RWPE2 (cell line): ENCODE data around the gene RABL3.

Experiments used
- ATAC-seq: fragments of 200-7000 bp; cut with Tn5 transposase; 3 replicates; pipeline ENCODE4 v1.9.1; 2021; ENCODE audit warnings: low read depth
- DNase-seq: peaks from one replicate; pipeline ENCODE4 v3.0.0-alpha.2; 2020; ENCODE audit warnings: low spot score
- H3K27ac ChIP-seq: fragments of 450-650 bp; 2 replicates; pipeline ENCODE4 v1.5.1; 2017; ENCODE audit warnings: mild to moderate bottlenecking; ENCODE audit not compliant: poor library complexity, severe bottlenecking
- H3K27me3 ChIP-seq: fragments of 250-450 bp; sonication (Bioruptor Pico); 2 replicates; pipeline ENCODE4 v1.5.1; 2021; ENCODE audit warnings: mild to moderate bottlenecking, moderate library complexity; ENCODE audit not compliant: insufficient read depth, poor library complexity, severe bottlenecking
- H3K36me3 ChIP-seq: fragments of 250-450 bp; sonication (Bioruptor Pico); 2 replicates; pipeline ENCODE4 v1.5.1; 2020; ENCODE audit warnings: low read depth, mild to moderate bottlenecking, moderate library complexity
- H3K4me1 ChIP-seq: fragments of 250-450 bp; sonication (Bioruptor Pico); 2 replicates; pipeline ENCODE4 v1.5.1; 2021; ENCODE audit warnings: mild to moderate bottlenecking, moderate library complexity; ENCODE audit not compliant: insufficient read depth, poor library complexity, severe bottlenecking
- H3K4me3 ChIP-seq: fragments of 250-450 bp; sonication (Bioruptor Pico); 2 replicates; pipeline ENCODE4 v1.5.1; 2021; ENCODE audit warnings: mild to moderate bottlenecking, moderate library complexity; ENCODE audit not compliant: severe bottlenecking
- H3K9me3 ChIP-seq: fragments of 250-450 bp; sonication (Bioruptor Pico); 2 replicates; pipeline ENCODE4 v1.5.1; 2021; ENCODE audit warnings: mild to moderate bottlenecking, moderate library complexity; ENCODE audit not compliant: severe bottlenecking
- TF ChIP-seq, protein P1 (sequence below): fragments of 450-650 bp; IDR thresholded peaks from one replicate; pipeline ENCODE4 v1.5.1; 2017; ENCODE audit warnings: mild to moderate bottlenecking, moderate library complexity; ENCODE audit not compliant: poor library complexity, severe bottlenecking

RABL3 gene

DNA sequence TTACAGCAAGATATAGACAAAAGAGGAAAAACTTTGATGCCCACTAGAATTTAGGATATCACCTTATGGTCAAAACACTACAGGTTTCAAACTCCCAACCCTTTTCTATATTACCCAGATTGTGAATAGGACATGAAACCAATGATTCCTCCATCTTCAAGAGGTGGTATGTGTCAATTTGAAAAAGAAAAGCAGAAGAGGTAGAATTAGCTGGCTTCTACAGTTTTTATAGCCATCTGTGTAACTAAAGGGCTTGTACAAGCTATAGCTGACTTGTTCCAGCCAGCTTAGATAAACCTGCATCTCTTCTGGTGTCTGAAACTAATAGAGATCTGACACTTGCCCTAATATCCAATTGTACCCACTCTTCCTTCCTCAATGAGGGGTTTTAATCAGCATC lies 35.4 kb downstream of the RABL3 start:
- DNase-seq (no peak), ATAC-seq (no peak)
- Histone ChIP-seq H3K9me3 (no peaks in the 10 kb centered on the region), H3K4me1 (no peaks in the 10 kb centered on the region), H3K27me3 (no peaks in the 10 kb centered on the region), H3K36me3 (peaks cover 11% of the 10 kb centered on the region; the same call in 1 of the 2 replicates), H3K27ac (no peak overlapping the region), H3K4me3 (no peak overlapping the region)
- TF ChIP-seq, protein P1, sequence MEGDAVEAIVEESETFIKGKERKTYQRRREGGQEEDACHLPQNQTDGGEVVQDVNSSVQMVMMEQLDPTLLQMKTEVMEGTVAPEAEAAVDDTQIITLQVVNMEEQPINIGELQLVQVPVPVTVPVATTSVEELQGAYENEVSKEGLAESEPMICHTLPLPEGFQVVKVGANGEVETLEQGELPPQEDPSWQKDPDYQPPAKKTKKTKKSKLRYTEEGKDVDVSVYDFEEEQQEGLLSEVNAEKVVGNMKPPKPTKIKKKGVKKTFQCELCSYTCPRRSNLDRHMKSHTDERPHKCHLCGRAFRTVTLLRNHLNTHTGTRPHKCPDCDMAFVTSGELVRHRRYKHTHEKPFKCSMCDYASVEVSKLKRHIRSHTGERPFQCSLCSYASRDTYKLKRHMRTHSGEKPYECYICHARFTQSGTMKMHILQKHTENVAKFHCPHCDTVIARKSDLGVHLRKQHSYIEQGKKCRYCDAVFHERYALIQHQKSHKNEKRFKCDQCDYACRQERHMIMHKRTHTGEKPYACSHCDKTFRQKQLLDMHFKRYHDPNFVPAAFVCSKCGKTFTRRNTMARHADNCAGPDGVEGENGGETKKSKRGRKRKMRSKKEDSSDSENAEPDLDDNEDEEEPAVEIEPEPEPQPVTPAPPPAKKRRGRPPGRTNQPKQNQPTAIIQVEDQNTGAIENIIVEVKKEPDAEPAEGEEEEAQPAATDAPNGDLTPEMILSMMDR, result no peak

DNA sequence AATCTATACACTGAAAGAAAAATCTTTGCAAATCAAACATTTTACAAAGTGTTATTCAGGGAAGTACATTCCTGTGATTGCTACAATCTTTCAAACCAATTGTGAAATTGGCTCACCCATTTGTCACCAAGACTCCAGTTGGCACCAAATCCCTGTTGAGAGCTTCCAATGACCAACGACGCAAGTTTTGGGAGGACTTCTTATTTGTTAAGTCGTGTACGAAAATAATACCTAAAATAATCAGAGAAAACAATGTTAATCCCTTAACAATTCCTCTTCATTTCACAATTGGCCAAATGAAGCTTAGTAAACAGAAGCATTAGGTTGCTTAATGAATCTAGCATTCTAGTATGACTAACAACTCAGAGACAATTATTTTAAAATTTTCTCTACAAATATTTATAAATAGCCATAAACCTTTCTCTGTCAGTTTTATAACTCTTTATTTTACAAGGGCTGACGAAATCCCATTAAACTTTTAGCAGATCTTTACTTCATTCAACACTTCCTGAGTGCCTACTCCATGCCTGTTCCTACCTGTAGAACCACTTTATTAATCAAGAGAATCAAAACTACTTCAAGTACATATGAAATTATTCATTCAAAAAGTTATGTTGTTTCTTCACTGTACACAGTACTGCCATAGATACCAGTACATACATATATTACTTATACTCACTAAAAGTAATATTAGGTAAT lies 36.3 kb downstream of the RABL3 start:
- Histone ChIP-seq H3K9me3 (no peaks in the 10 kb centered on the region), H3K27me3 (no peaks in the 10 kb centered on the region), H3K4me1 (no peaks in the 10 kb centered on the region), H3K36me3 (peaks cover 11% of the 10 kb centered on the region; the same call in 1 of the 2 replicates), H3K4me3 (no peak overlapping the region), H3K27ac (no peak overlapping the region)
- DNase-seq (no peak), ATAC-seq (no peak)
- TF ChIP-seq, protein P1, result no peak

DNA sequence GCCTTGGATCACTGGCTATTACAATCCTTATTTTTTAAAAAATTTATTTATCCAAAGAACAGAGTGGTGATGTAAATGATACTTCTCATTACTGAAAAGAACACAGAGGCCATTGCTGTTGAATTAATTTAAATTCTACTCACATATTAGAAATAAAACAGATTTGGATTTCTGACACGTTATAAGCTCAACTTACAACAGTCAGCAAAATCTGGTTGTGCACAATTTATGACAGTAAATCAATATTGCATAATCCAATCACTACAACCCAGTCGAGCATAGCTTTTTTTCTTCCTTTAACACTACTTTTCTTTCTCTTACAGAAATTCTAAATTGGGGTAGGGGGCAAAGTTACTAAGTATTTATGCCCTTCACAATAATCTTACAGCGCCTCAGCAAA lies 43.0 kb downstream of the RABL3 start:
- no peaks in the 10 kb centered on the region for H3K9me3 ChIP-seq
- TF ChIP-seq, protein P1, result no peak
- H3K27ac ChIP-seq, result no peak overlapping the region
- DNase-seq (no peak), ATAC-seq (no peak)
- no peaks in the 10 kb centered on the region for H3K27me3 ChIP-seq
- H3K4me1 ChIP-seq, result no peaks in the 10 kb centered on the region
- H3K4me3 ChIP-seq, result no peak overlapping the region
- H3K36me3 ChIP-seq, result peaks cover 5% of the 10 kb centered on the region; the same call in 1 of the 2 replicates

DNA sequence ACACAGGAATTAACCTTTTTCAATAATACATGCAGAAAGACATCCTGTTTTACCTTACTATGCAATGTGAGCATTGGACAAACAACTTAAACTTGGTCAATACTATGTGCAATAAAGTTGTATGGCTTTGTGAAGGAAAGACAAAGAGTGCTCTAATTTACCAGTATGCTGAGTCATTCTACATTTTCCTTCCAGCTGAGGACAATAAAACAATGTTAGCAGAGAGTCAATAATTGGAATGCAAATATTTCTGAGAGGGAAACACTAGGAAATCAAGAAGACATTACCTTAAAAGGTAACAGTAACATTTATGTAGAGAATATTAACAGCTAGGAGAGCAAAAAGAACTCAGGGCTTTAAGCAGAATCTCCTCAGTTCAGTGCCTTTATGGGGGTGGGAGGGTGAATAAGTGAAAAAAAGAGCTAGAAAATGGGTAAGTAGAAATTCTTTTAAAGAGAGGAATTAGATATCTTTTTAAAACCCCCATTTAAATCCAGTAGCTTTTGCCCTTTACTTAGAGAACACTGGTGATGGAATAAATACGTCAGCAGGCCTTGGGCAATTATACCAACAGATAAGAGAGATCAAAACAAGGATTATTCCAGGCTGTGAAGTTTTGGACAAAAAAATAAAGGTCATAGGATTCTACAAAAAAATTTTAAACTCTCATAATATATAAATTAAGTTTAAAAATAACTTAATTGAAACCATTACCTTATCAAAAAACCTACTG lies 48.7 kb downstream of the RABL3 start:
- TF ChIP-seq, protein P1, result no peak
- Histone ChIP-seq H3K4me1 (no peaks in the 10 kb centered on the region), H3K36me3 (no peaks in the 10 kb centered on the region), H3K27ac (no peak overlapping the region), H3K27me3 (no peaks in the 10 kb centered on the region), H3K4me3 (no peak overlapping the region), H3K9me3 (no peaks in the 10 kb centered on the region)
- ATAC-seq (no peak; the same call in 2 of the 3 replicates), DNase-seq (no peak)

DNA sequence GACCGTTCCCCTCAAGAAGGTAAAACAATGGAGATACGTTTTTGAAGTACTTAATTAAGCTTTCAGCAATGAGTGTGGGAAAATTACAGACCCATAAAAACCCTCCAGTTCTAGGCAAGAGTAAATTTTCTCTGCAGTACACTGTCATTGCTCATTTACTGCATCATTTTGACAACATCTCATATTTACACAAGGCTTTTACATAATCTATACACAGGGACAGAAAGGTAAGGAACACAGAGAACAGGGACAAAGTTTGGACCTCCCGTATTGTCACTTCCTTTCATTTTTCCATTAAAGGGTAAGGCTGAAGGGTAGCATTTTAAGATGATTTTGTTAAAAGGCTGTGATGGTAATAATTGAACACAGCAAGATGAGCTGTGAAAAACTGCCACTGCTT lies 52.9 kb downstream of the RABL3 start:
- H3K36me3 ChIP-seq, result no peaks in the 10 kb centered on the region
- no peaks in the 10 kb centered on the region for H3K27me3 ChIP-seq
- DNase-seq, result no peak
- TF ChIP-seq, protein P1, result no peak
- no peak overlapping the region for H3K4me3 ChIP-seq
- no peaks in the 10 kb centered on the region for H3K9me3 ChIP-seq
- no peaks in the 10 kb centered on the region for H3K4me1 ChIP-seq
- H3K27ac ChIP-seq, result no peak overlapping the region
- no peak for ATAC-seq
